Medulla oblongata (tissue), 1 donor: ENCODE measurements around the gene ZNF133.

Experiments
- DNase-seq: peaks from one replicate; pipeline ENCODE4 v3.0.0-alpha.2; 2015; ENCODE audit errors: extremely low spot score

ZNF133 gene

GRCh38 chr20:18361678-18362077 lies 73.4 kb downstream of the ZNF133 start:
- DNase-seq: no peak

- no peak for DNase-seq
These were observed 74.6 kb downstream of the ZNF133 start for GRCh38 chr20:18362916-18363315.

- DNase-seq: no peak
These were observed 75.4 kb downstream of the ZNF133 start for GRCh38 chr20:18363708-18364107.

GRCh38 chr20:18364768-18365167 lies 76.4 kb downstream of the ZNF133 start:
- no peak for DNase-seq
